ENCODE measurements around the gene EYA3. TPM values are rescaled to one million over a fixed set of nuclear protein-coding genes. Genes with fewer than 3 reads are reported as not detected.

The EYA3 gene
- total and polyA plus RNA-seq, 2 of the 8 experiments (the other 6 are each of a cell fraction or from before 2014, with no cell fraction given): 15.0 to 33.9 TPM

GRCh38 chr1:28056129-28056925, 32.1 kb downstream of the EYA3 start:
- 83% methylated on average over 4 of the region's 4 CpGs; no CpG with 5 or more reads in 1 of the 2 experiments for WGBS, 2 experiments (ENCODE audit: extremely low coverage in 1 of 2, insufficient coverage in 1 of 2, insufficient read length in 1 of 2, insufficient replicate concordance in 2 of 2, low coverage in 1 of 2, low lambda C conversion rate in 2 of 2, missing lambda C conversion rate in 1 of 2)
- Histone ChIP-seq H4K20me1 (replicated peaks in 1 of 2; ENCODE audit: control insufficient read depth in 1 of 2, insufficient read depth in 2 of 2, low read length in 2 of 2) (no peaks in the 10 kb centered on the region), H2BK5ac (ENCODE audit: low read depth, low read length) (no peak overlapping the region), H3K79me1 (ENCODE audit: low read depth, low read length) (no peaks in the 10 kb centered on the region), H3K27me3 (replicated peaks in 1 of 4; ENCODE audit: control insufficient read depth in 3 of 4, extremely low read depth in 1 of 4, insufficient read depth in 3 of 4, low read length in 3 of 4) (no peaks in the 10 kb centered on the region), H3K9ac (replicated peaks in 1 of 4; ENCODE audit: extremely low read depth in 1 of 4, low read depth in 3 of 4, low read length in 3 of 4) (no peak overlapping the region), H3K4me3 (ENCODE audit: extremely low read depth in 1 of 4, insufficient read depth in 2 of 4, low read depth in 3 of 4, low read length in 4 of 4) (no peak overlapping the region), H3K27ac (ENCODE audit: low read depth, low read length) (no peak overlapping the region), H3K9me3 (ENCODE audit: insufficient read depth in 2 of 2, low read depth in 1 of 2, low read length in 1 of 2) (no peaks in the 10 kb centered on the region), H2BK120ac (replicated peaks; ENCODE audit: low read depth, low read length) (no peak overlapping the region), H3K36me3 (ENCODE audit: control insufficient read depth in 2 of 4, insufficient read depth in 4 of 4, low read length in 3 of 4) (no peaks in the 10 kb centered on the region; a peak in 1 of 8 replicates), H3K4me1 (replicated peaks in 1 of 4; ENCODE audit: control insufficient read depth in 3 of 4, insufficient read depth in 4 of 4, low read length in 3 of 4) (no peaks in the 10 kb centered on the region), H4K91ac (replicated peaks; ENCODE audit: insufficient read length, low read length) (no peak overlapping the region), H3K4me2 (ENCODE audit: insufficient read depth in 1 of 2, low read depth in 2 of 2, low read length in 2 of 2) (no peak overlapping the region), H2AK5ac (ENCODE audit: low read depth, low read length) (no peak overlapping the region), H4K8ac (ENCODE audit: extremely low read depth, insufficient read depth, low read length) (no peak overlapping the region), H3K14ac (ENCODE audit: insufficient read length) (no peak overlapping the region), H2AFZ (ENCODE audit: low read length) (no peak overlapping the region), H3K18ac (ENCODE audit: extremely low read depth, low read length) (no peak overlapping the region), H2BK15ac (ENCODE audit: low read length) (no peak overlapping the region), H2BK12ac (ENCODE audit: low read depth, low read length) (no peak overlapping the region), H3K79me2 (ENCODE audit: control insufficient read depth in 1 of 2, insufficient read depth in 2 of 2, low read length in 2 of 2) (no peaks in the 10 kb centered on the region), H4K5ac (ENCODE audit: insufficient read length, low read depth, low read length) (no peak overlapping the region), H3K56ac (replicated peaks; ENCODE audit: insufficient read length, low read depth, low read length) (no peak overlapping the region), H3K23ac (ENCODE audit: insufficient read length) (no peak overlapping the region), H2BK20ac (ENCODE audit: low read length) (no peak overlapping the region), H3K23me2 (ENCODE audit: low read depth, low read length) (no peaks in the 10 kb centered on the region), H3K4ac (replicated peaks; ENCODE audit: insufficient read length, low read depth, low read length) (no peak overlapping the region)
- ChIA-PET CTCF (ENCODE audit: partially characterized antibody) (no interaction called here), POLR2A (ENCODE audit: partially characterized antibody) (no interaction called here)
- FAIRE-seq (no peak), DNase-seq (ENCODE audit: low read depth in 1 of 2, low spot score in 2 of 2) (no peak)
- TF ChIP-seq NANOG (IDR thresholded peaks at IDR 0.05; ENCODE audit: insufficient read depth, low read depth, low read length, poor library complexity, severe bottlenecking): no peak
- no peak for TF ChIP-seq CTCF (IDR thresholded peaks at IDR 0.05; ENCODE audit: control extremely low read depth in 1 of 3, insufficient read depth in 1 of 3, low read depth in 1 of 3, low read length in 3 of 3)
- no peak for TF ChIP-seq POU5F1 (IDR thresholded peaks at IDR 0.05; ENCODE audit: low read depth, low read length)
- TF ChIP-seq CEBPB (IDR thresholded peaks at IDR 0.05; ENCODE audit: low read depth, low read length): no peak
- TF ChIP-seq EZH2 (IDR thresholded peaks at IDR 0.05; ENCODE audit: low read depth, low read length, severe bottlenecking): no peak
- TF ChIP-seq SIX5 (IDR thresholded peaks at IDR 0.05; ENCODE audit: low read depth, low read length): no peak
- TF ChIP-seq TAF1 (IDR thresholded peaks at IDR 0.05; ENCODE audit: low read depth, low read length): no peak
- TF ChIP-seq EGR1 (IDR thresholded peaks at IDR 0.05; ENCODE audit: borderline replicate concordance, low read depth, low read length): no peak
- no peak for TF ChIP-seq KDM4A (IDR thresholded peaks at IDR 0.05; ENCODE audit: low read depth, low read length, severe bottlenecking)
- TF ChIP-seq SRF (IDR thresholded peaks at IDR 0.05; ENCODE audit: low read depth, low read length): no peak

Data from H1 (cell line).